Ectodermal cell (in vitro differentiated cells): ENCODE measurements around the gene KLK2.

ENCODE experiments used
- H3K27ac ChIP-seq: 2 replicates; pipeline ENCODE4 v1.7.0; 2013; ENCODE audit warnings: mild to moderate bottlenecking, low read depth, low read length; ENCODE audit not compliant: insufficient read depth, poor library complexity, severe bottlenecking
- H3K27me3 ChIP-seq: 2 replicates; pipeline ENCODE4 v1.7.0; 2013; ENCODE audit warnings: mild to moderate bottlenecking, low read length; ENCODE audit not compliant: insufficient read depth, control insufficient read depth, poor library complexity, severe bottlenecking
- H3K36me3 ChIP-seq: one replicate; pipeline ENCODE4 v1.7.0; 2013; ENCODE audit warnings: low read length; ENCODE audit not compliant: control insufficient read depth, insufficient read depth
- H3K4me1 ChIP-seq: one replicate; pipeline ENCODE4 v1.7.0; 2013; ENCODE audit warnings: low read length; ENCODE audit not compliant: control insufficient read depth, insufficient read depth
- H3K4me3 ChIP-seq: 2 replicates; pipeline ENCODE4 v1.7.0; 2013; ENCODE audit warnings: low read depth, low read length, control low read depth; ENCODE audit not compliant: insufficient read depth
- H3K9me3 ChIP-seq: 2 replicates; pipeline ENCODE4 v1.7.0; 2013; ENCODE audit warnings: mild to moderate bottlenecking, low read length, moderate library complexity; ENCODE audit not compliant: control insufficient read depth
- WGBS, 2 experiments: methylation state at CpG; one replicate each; pipeline ENCODE4 v1.1.7; 2013; ENCODE audit warnings: missing lambda C conversion rate in 2 of 2; 5-methylcytosine and 5-hydroxymethylcytosine counted together

The KLK2 gene

GRCh38 chr19:50870417-50871089 is 2.7 kb upstream of the KLK2 start:
- no peaks in the 10 kb centered on the region for H3K36me3 ChIP-seq
- H3K4me1 ChIP-seq: no peaks in the 10 kb centered on the region
- H3K9me3 ChIP-seq: peaks cover 2% of the 10 kb centered on the region
- peaks cover 8% of the 10 kb centered on the region for H3K27me3 ChIP-seq
- WGBS, 2 experiments: 85% methylated on average over 26 of the region's 26 CpGs
- H3K27ac ChIP-seq: no peak overlapping the region
- no peak overlapping the region for H3K4me3 ChIP-seq

DNA sequence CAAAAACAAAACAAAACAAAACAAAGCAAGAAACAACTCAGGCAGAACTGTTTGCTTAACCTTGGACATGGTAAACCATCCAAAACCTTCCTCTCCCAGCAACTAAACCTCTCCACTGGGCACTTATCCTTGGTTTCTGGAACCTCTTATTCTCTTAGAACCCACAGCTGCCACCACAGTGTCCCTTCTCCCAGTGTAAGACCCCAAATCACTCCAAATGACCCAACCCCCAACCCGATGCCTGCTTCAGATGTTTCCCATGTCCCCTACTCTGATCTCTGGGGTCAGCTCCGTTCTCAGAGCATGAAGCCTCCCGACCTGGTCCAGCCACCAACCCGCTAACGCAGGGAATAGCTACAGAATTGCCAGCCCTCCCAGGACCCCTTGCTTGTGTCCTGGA is 972 bp downstream of the KLK2 start:
- Histone ChIP-seq H3K4me1 (no peaks in the 10 kb centered on the region), H3K27me3 (peaks cover 8% of the 10 kb centered on the region), H3K4me3 (no peak overlapping the region), H3K27ac (no peak overlapping the region), H3K36me3 (no peaks in the 10 kb centered on the region), H3K9me3 (no peaks in the 10 kb centered on the region)
- WGBS, 2 experiments: 73 to 75% methylated on average over 5 of the region's 5 CpGs

GRCh38 chr19:50875795-50876422 is 2.7 kb downstream of the KLK2 start:
- Histone ChIP-seq H3K27ac (no peak overlapping the region), H3K36me3 (no peaks in the 10 kb centered on the region), H3K4me3 (no peak overlapping the region), H3K4me1 (no peaks in the 10 kb centered on the region), H3K27me3 (peaks cover 8% of the 10 kb centered on the region), H3K9me3 (no peaks in the 10 kb centered on the region)
- WGBS, 2 experiments: 68 to 70% methylated on average over 9 of the region's 9 CpGs

GRCh38 chr19:50876456-50876855 is 3.2 kb downstream of the KLK2 start:
- 85 to 86% methylated on average over 7 of the region's 7 CpGs for WGBS, 2 experiments
- Histone ChIP-seq H3K9me3 (no peaks in the 10 kb centered on the region), H3K4me1 (no peaks in the 10 kb centered on the region), H3K27me3 (peaks cover 8% of the 10 kb centered on the region), H3K27ac (no peak overlapping the region), H3K4me3 (no peak overlapping the region), H3K36me3 (no peaks in the 10 kb centered on the region)

DNA sequence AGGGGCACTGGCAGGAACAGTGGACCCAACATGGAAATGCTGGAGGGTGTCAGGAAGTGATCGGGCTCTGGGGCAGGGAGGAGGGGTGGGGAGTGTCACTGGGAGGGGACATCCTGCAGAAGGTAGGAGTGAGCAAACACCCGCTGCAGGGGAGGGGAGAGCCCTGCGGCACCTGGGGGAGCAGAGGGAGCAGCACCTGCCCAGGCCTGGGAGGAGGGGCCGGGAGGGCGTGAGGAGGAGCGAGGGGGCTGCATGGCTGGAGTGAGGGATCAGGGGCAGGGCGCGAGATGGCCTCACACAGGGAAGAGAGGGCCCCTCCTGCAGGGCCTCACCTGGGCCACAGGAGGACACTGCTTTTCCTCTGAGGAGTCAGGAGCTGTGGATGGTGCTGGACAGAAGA is 4.1 kb downstream of the KLK2 start:
- no peaks in the 10 kb centered on the region for H3K36me3 ChIP-seq
- WGBS, 2 experiments: 62 to 65% methylated on average over 8 of the region's 8 CpGs
- no peak overlapping the region for H3K4me3 ChIP-seq
- no peaks in the 10 kb centered on the region for H3K9me3 ChIP-seq
- H3K27ac ChIP-seq: no peak overlapping the region
- no peaks in the 10 kb centered on the region for H3K4me1 ChIP-seq
- peaks cover 8% of the 10 kb centered on the region for H3K27me3 ChIP-seq

DNA sequence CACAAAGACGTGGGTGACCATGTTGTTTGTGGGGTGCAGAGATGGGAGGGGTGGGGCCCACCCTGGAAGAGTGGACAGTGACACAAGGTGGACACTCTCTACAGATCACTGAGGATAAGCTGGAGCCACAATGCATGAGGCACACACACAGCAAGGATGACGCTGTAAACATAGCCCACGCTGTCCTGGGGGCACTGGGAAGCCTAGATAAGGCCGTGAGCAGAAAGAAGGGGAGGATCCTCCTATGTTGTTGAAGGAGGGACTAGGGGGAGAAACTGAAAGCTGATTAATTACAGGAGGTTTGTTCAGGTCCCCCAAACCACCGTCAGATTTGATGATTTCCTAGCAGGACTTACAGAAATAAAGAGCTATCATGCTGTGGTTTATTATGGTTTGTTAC is 5.6 kb downstream of the KLK2 start:
- no peak overlapping the region for H3K27ac ChIP-seq
- H3K4me1 ChIP-seq: no peaks in the 10 kb centered on the region
- no peak overlapping the region for H3K4me3 ChIP-seq
- peaks cover 4% of the 10 kb centered on the region for H3K27me3 ChIP-seq
- H3K9me3 ChIP-seq: no peaks in the 10 kb centered on the region
- no peaks in the 10 kb centered on the region for H3K36me3 ChIP-seq
- 73 to 80% methylated on average over 5 of the region's 5 CpGs for WGBS, 2 experiments

GRCh38 chr19:50880241-50880640 is 7.0 kb downstream of the KLK2 start:
- H3K4me1 ChIP-seq: no peaks in the 10 kb centered on the region
- no peaks in the 10 kb centered on the region for H3K36me3 ChIP-seq
- no peak overlapping the region for H3K4me3 ChIP-seq
- no peak overlapping the region for H3K27ac ChIP-seq
- WGBS, 2 experiments: 76 to 77% methylated on average over 5 of the region's 5 CpGs
- no peaks in the 10 kb centered on the region for H3K9me3 ChIP-seq
- peaks cover 3% of the 10 kb centered on the region for H3K27me3 ChIP-seq

DNA sequence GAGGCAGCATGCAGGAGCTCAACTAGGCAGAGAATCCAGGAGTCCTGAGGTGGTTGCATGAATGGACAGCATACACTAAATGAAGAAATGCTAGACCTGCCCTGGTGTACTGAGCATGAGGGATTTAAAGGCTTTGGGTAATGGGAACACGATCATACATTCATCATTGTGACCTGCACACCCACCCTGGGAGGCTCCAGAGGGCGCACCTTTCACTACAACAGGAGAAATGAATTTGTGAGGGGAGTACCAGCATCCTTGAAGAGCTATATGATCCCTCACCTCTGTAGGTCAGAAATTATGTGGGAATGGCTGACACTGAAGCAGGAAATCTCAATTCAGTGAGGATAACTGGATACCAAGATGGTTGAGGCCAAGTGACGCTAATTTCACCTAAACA is 8.9 kb downstream of the KLK2 start:
- Histone ChIP-seq H3K27ac (no peak overlapping the region), H3K4me3 (no peak overlapping the region), H3K9me3 (peaks cover 3% of the 10 kb centered on the region), H3K36me3 (no peaks in the 10 kb centered on the region), H3K27me3 (no peaks in the 10 kb centered on the region), H3K4me1 (no peaks in the 10 kb centered on the region)
- 63 to 65% methylated on average over 3 of the region's 3 CpGs for WGBS, 2 experiments

DNA sequence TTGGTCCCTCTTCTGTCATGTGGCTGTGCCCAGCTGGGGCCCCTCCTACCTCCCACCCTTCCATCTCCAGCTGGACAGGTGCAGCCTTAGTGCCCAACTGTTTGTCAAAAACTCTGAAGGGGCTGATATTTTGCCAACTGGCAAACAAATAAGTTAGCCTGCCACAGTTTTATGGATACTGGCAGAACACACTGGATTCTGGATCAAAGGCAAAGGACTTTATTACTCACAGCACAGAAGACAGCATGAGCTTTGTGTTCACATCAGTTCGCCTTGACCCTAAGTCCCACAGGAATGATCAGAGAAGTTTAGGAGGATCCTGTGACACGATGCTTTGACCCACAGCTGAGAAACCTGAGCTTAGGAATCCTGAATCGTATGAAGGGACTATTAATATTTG is 16.4 kb downstream of the KLK2 start:
- no peaks in the 10 kb centered on the region for H3K4me1 ChIP-seq
- H3K27ac ChIP-seq: no peak overlapping the region
- no peaks in the 10 kb centered on the region for H3K36me3 ChIP-seq
- peaks cover 3% of the 10 kb centered on the region for H3K9me3 ChIP-seq
- no peaks in the 10 kb centered on the region for H3K27me3 ChIP-seq
- H3K4me3 ChIP-seq: no peak overlapping the region
- WGBS, 2 experiments: 62 to 64% methylated on average over 3 of the region's 3 CpGs

DNA sequence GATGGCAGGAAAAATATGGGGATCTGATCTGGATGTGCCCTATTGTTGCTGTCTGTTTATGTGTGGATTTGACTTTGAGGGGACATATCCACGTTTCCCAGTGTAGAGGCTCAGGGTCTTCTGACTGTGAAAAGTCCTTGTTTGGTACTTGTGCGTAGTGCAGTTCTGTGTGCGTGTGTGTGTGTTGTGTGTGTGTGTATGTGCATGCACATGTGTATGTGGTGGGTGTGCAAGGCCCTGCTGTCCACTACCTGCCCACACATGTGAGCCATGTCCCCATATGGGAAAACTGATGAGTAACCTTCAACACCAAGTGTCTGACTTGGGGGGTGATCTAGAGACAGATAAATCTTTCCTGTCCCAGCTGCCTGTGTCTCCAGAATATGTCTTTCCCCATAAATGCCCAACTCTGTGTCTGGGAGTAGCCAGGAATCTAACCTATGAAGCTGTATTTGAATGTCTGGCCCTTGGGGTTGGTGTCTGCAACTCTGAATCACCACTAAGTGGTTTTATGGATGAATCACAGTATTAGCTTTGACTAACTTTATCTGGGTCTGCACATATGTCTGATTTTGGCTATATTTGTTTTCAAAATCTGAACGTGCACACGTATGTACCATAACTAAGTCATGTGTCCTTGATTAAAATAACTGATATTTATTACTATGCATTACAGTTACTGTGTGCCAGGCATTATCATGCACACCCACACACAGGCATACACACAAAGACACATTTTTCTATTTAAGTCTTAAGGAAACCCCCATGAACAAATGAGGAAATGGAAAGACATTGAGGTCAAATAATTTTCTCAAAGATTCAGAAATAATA is 17.4 kb downstream of the KLK2 start:
- Histone ChIP-seq H3K27ac (no peak overlapping the region), H3K4me1 (no peaks in the 10 kb centered on the region), H3K4me3 (no peak overlapping the region), H3K9me3 (peaks cover 4% of the 10 kb centered on the region), H3K27me3 (no peaks in the 10 kb centered on the region), H3K36me3 (no peaks in the 10 kb centered on the region)
- WGBS, 2 experiments: 46 to 48% methylated on average over 5 of the region's 5 CpGs
